ENCODE data around the gene ATP10B.

ATP10B gene

DNA sequence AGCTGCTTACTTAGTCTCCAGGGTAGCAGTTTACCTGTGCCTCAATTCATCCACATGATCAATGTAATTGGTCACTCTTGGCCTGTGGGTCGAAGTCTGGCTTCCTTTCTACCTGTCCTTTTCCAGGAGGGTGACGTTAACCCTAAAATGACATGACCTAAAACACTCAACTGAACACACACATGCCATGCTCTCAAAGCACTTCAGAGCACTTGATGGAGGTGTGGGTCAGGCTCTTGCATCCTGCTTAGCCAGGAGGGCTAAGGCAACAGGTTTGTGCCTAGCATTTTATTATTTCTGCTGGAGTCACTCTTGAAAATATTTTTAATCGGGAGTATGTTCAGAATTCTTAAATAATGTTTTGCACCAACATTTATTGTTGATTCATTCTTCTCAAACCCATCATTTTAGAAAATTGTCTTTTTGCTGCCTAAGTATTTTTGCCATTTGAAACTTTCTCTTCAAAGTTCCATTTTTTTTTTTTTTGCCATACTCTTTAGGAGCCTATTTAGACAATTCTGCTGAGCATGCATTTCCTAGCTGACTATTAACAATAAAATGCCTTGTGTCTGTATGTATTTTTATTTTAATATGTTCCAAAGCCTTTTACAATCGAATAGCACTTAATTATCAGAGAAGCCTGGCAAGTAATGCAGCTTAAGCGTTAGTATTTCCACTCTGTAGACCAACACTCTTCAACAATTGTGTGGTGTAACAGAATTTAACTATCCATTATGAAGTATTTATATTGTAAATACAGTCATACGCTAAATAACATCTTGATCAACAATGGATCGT lies 59.1 kb downstream of the ATP10B start:
- Histone ChIP-seq H3K18ac (ENCODE audit: low read length) (no peak overlapping the region), H2BK120ac (ENCODE audit: low read depth, low read length) (no peak overlapping the region), H4K8ac (ENCODE audit: low read depth, low read length) (no peak overlapping the region), H3K4me1 (ENCODE audit: control insufficient read depth in 2 of 2, insufficient read depth in 1 of 2, low read depth in 1 of 2, low read length in 2 of 2) (no peaks in the 10 kb centered on the region), H3K79me1 (ENCODE audit: low read depth, low read length) (no peaks in the 10 kb centered on the region), H3K9me3 (replicated peaks in 1 of 2; ENCODE audit: control insufficient read depth in 2 of 2, insufficient read depth in 1 of 2, low read depth in 1 of 2, low read length in 2 of 2) (no peaks in the 10 kb centered on the region), H2AK5ac (ENCODE audit: low read depth, low read length) (no peak overlapping the region), H2AFZ (ENCODE audit: low read length) (no peak overlapping the region), H2BK5ac (ENCODE audit: low read length) (no peak overlapping the region), H3K36me3 (replicated peaks in 1 of 2; ENCODE audit: control insufficient read depth in 2 of 2, insufficient read depth in 2 of 2, low read length in 2 of 2) (no peaks in the 10 kb centered on the region), H3K27me3 (ENCODE audit: control insufficient read depth in 3 of 3, insufficient read depth in 3 of 3, low read depth in 1 of 3, low read length in 3 of 3) (no peaks in the 10 kb centered on the region), H3K23ac (ENCODE audit: low read depth, low read length, poor library complexity) (no peak overlapping the region), H3K4ac (ENCODE audit: low read length) (no peak overlapping the region), H4K91ac (ENCODE audit: low read depth, low read length, poor library complexity) (no peak overlapping the region), H3K4me3 (ENCODE audit: low read length in 2 of 2) (no peak overlapping the region), H3K4me2 (ENCODE audit: insufficient read depth, low read length, poor library complexity, severe bottlenecking) (no peak overlapping the region), H2BK12ac (ENCODE audit: low read length) (no peak overlapping the region), H3K14ac (ENCODE audit: low read length) (no peak overlapping the region), H2BK15ac (ENCODE audit: low read length) (no peak overlapping the region), H3K27ac (replicated peaks; ENCODE audit: low read length) (no peak overlapping the region), H3K9ac (ENCODE audit: low read depth, low read length, poor library complexity) (no peak overlapping the region)
- DNase-seq (ENCODE audit: low spot score) = no peak
- no CpG with 5 or more reads among the region's 7 CpGs for WGBS, 2 donors (ENCODE audit: extremely low coverage in 2 of 2, insufficient read length in 2 of 2, insufficient replicate concordance in 1 of 2)

DNA sequence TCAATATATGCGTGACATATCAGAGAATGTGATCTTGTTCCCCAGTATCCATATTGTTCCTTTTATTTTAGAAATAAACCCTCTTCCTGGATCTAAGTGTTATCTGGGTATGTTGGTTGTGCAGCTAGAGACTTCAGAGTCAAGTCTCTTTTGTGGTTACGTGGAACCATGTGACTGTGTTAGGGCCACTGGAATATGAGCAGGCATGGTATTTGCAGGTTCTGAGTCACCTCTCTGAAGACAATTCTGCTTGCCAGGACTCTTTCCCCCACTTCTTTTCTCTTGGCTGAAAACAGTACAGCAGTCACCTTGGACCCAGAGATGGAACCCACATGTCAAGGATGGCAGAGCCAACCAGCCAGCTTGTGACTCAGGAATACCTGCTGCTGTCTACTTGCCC lies 59.7 kb downstream of the ATP10B start:
- Histone ChIP-seq H2AK5ac (ENCODE audit: low read depth, low read length) (no peak overlapping the region), H4K91ac (ENCODE audit: low read depth, low read length, poor library complexity) (no peak overlapping the region), H3K36me3 (replicated peaks in 1 of 2; ENCODE audit: control insufficient read depth in 2 of 2, insufficient read depth in 2 of 2, low read length in 2 of 2) (no peaks in the 10 kb centered on the region), H3K27ac (replicated peaks; ENCODE audit: low read length) (no peak overlapping the region), H3K4ac (ENCODE audit: low read length) (no peak overlapping the region), H2BK120ac (ENCODE audit: low read depth, low read length) (no peak overlapping the region), H2BK5ac (ENCODE audit: low read length) (no peak overlapping the region), H3K4me3 (ENCODE audit: low read length in 2 of 2) (no peak overlapping the region), H3K9me3 (replicated peaks in 1 of 2; ENCODE audit: control insufficient read depth in 2 of 2, insufficient read depth in 1 of 2, low read depth in 1 of 2, low read length in 2 of 2) (no peaks in the 10 kb centered on the region), H2AFZ (ENCODE audit: low read length) (no peak overlapping the region), H3K14ac (ENCODE audit: low read length) (no peak overlapping the region), H2BK15ac (ENCODE audit: low read length) (no peak overlapping the region), H2BK12ac (ENCODE audit: low read length) (no peak overlapping the region), H3K27me3 (ENCODE audit: control insufficient read depth in 3 of 3, insufficient read depth in 3 of 3, low read depth in 1 of 3, low read length in 3 of 3) (no peaks in the 10 kb centered on the region), H3K4me1 (ENCODE audit: control insufficient read depth in 2 of 2, insufficient read depth in 1 of 2, low read depth in 1 of 2, low read length in 2 of 2) (no peaks in the 10 kb centered on the region), H3K23ac (ENCODE audit: low read depth, low read length, poor library complexity) (no peak overlapping the region), H3K4me2 (ENCODE audit: insufficient read depth, low read length, poor library complexity, severe bottlenecking) (no peak overlapping the region), H3K18ac (ENCODE audit: low read length) (no peak overlapping the region), H3K79me1 (ENCODE audit: low read depth, low read length) (no peaks in the 10 kb centered on the region), H4K8ac (ENCODE audit: low read depth, low read length) (no peak overlapping the region), H3K9ac (ENCODE audit: low read depth, low read length, poor library complexity) (no peak overlapping the region)
- DNase-seq (ENCODE audit: low spot score) = no peak
- no CpG with 5 or more reads among the region's 2 CpGs for WGBS, 2 donors (ENCODE audit: extremely low coverage in 2 of 2, insufficient read length in 2 of 2, insufficient replicate concordance in 1 of 2)

DNA sequence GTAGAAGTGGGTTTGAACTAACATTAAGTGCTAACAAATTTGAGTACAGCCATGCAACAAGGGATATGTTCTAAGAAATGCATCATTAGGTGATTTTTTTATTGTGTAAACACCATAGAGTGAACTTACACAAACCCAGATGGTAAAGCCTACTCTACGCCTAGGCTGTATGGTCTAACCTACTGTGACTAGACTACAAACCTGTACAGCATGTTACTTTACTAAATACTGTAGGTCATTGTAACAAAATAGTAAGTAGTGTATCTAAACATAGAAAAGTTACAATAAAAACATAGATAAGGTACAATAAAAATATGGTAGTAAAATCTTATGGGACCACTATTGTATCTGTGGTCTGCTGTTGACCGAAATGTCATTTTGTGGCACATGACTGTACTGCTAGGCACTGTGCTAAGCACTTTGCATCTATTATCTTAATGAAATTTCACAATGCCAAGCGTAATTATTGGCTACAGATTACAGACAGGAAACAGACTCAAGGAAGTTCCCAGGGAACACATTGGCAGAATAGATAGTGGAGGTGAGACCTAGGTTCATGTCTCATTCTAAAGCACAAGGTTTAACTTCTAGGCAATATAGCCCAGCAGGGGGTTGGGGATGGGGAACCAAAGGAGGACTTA lies 62.7 kb downstream of the ATP10B start:
- H3K9ac ChIP-seq (ENCODE audit: low read depth, low read length, poor library complexity) = no peak overlapping the region
- H3K79me1 ChIP-seq (ENCODE audit: low read depth, low read length) = no peaks in the 10 kb centered on the region
- H3K18ac ChIP-seq (ENCODE audit: low read length) = no peak overlapping the region
- H4K91ac ChIP-seq (ENCODE audit: low read depth, low read length, poor library complexity) = no peak overlapping the region
- no peaks in the 10 kb centered on the region for H3K27me3 ChIP-seq (ENCODE audit: control insufficient read depth in 3 of 3, insufficient read depth in 3 of 3, low read depth in 1 of 3, low read length in 3 of 3)
- H3K4me2 ChIP-seq (ENCODE audit: insufficient read depth, low read length, poor library complexity, severe bottlenecking) = no peak overlapping the region
- H2BK120ac ChIP-seq (ENCODE audit: low read depth, low read length) = no peak overlapping the region
- H2BK5ac ChIP-seq (ENCODE audit: low read length) = no peak overlapping the region
- no peak overlapping the region for H3K23ac ChIP-seq (ENCODE audit: low read depth, low read length, poor library complexity)
- H3K4me1 ChIP-seq (ENCODE audit: control insufficient read depth in 2 of 2, insufficient read depth in 1 of 2, low read depth in 1 of 2, low read length in 2 of 2) = peaks cover 0 to 1% of the 10 kb centered on the region in 2 donors
- no peak for DNase-seq (ENCODE audit: low spot score)
- H3K4me3 ChIP-seq (ENCODE audit: low read length in 2 of 2) = no peak overlapping the region
- no peaks in the 10 kb centered on the region for H3K36me3 ChIP-seq (replicated peaks in 1 of 2; ENCODE audit: control insufficient read depth in 2 of 2, insufficient read depth in 2 of 2, low read length in 2 of 2)
- no peaks in the 10 kb centered on the region for H3K9me3 ChIP-seq (replicated peaks in 1 of 2; ENCODE audit: control insufficient read depth in 2 of 2, insufficient read depth in 1 of 2, low read depth in 1 of 2, low read length in 2 of 2)
- H2BK15ac ChIP-seq (ENCODE audit: low read length) = no peak overlapping the region
- no peak overlapping the region for H3K14ac ChIP-seq (ENCODE audit: low read length)
- WGBS, 2 donors (ENCODE audit: extremely low coverage in 2 of 2, insufficient read length in 2 of 2, insufficient replicate concordance in 1 of 2) = no CpG with 5 or more reads among the region's 3 CpGs
- no peak overlapping the region for H2AFZ ChIP-seq (ENCODE audit: low read length)
- H3K4ac ChIP-seq (ENCODE audit: low read length) = no peak overlapping the region
- H2BK12ac ChIP-seq (ENCODE audit: low read length) = no peak overlapping the region
- no peak overlapping the region for H2AK5ac ChIP-seq (ENCODE audit: low read depth, low read length)
- no peak overlapping the region for H4K8ac ChIP-seq (ENCODE audit: low read depth, low read length)
- H3K27ac ChIP-seq (replicated peaks; ENCODE audit: low read length) = no peak overlapping the region

DNA sequence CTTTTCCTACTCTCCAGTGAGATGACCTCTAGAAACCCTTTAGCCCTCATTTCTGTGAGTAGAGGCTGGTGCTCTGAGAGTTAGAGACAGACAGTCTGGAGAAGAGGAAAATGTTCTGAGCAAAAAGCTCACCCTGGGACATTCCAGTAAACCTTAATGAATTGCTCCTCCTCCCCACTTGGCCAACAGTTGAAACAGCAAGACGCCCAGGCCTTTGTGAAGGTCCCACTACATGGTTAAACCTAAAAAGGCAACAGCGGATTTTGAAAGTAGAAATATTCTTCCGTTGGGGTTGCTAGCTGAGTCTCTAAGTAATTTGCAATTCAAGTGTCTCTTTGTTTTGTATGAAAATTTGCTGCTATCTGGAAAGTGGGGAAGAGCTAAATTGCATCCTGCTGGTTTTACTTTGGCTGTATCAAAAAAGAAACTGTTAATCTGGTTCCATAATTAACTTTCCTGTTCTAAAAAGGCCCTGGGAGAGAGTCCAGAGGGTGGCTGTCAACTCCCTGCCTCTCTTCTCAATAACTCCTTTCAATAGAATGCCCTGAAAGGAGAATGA lies 63.8 kb downstream of the ATP10B start:
- Histone ChIP-seq H2BK15ac (ENCODE audit: low read length) (no peak overlapping the region), H2BK12ac (ENCODE audit: low read length) (no peak overlapping the region), H2AK5ac (ENCODE audit: low read depth, low read length) (no peak overlapping the region), H2BK5ac (ENCODE audit: low read length) (no peak overlapping the region), H3K18ac (ENCODE audit: low read length) (no peak overlapping the region), H2AFZ (ENCODE audit: low read length) (no peak overlapping the region), H4K8ac (ENCODE audit: low read depth, low read length) (no peak overlapping the region), H3K4me2 (ENCODE audit: insufficient read depth, low read length, poor library complexity, severe bottlenecking) (no peak overlapping the region), H3K9me3 (replicated peaks in 1 of 2; ENCODE audit: control insufficient read depth in 2 of 2, insufficient read depth in 1 of 2, low read depth in 1 of 2, low read length in 2 of 2) (no peaks in the 10 kb centered on the region), H3K79me1 (ENCODE audit: low read depth, low read length) (no peaks in the 10 kb centered on the region), H3K36me3 (replicated peaks in 1 of 2; ENCODE audit: control insufficient read depth in 2 of 2, insufficient read depth in 2 of 2, low read length in 2 of 2) (no peaks in the 10 kb centered on the region), H3K27me3 (ENCODE audit: control insufficient read depth in 3 of 3, insufficient read depth in 3 of 3, low read depth in 1 of 3, low read length in 3 of 3) (no peaks in the 10 kb centered on the region), H3K4me1 (ENCODE audit: control insufficient read depth in 2 of 2, insufficient read depth in 1 of 2, low read depth in 1 of 2, low read length in 2 of 2) (peaks cover 0 to 1% of the 10 kb centered on the region in 2 donors), H2BK120ac (ENCODE audit: low read depth, low read length) (no peak overlapping the region), H4K91ac (ENCODE audit: low read depth, low read length, poor library complexity) (no peak overlapping the region), H3K4ac (ENCODE audit: low read length) (no peak overlapping the region), H3K4me3 (ENCODE audit: low read length in 2 of 2) (no peak overlapping the region), H3K9ac (ENCODE audit: low read depth, low read length, poor library complexity) (no peak overlapping the region), H3K14ac (ENCODE audit: low read length) (no peak overlapping the region), H3K23ac (ENCODE audit: low read depth, low read length, poor library complexity) (no peak overlapping the region), H3K27ac (replicated peaks; ENCODE audit: low read length) (no peak overlapping the region)
- DNase-seq (ENCODE audit: low spot score) = no peak
- no CpG with 5 or more reads among the region's 3 CpGs for WGBS, 2 donors (ENCODE audit: extremely low coverage in 2 of 2, insufficient read length in 2 of 2, insufficient replicate concordance in 1 of 2)
